Sigmoid colon (tissue), 7 donors: ENCODE measurements around the gene COL15A1. TPM values are rescaled to one million over a fixed set of nuclear protein-coding genes. Genes with fewer than 3 reads are reported as not detected.

ENCODE experiments used
- DNase-seq: peaks from one replicate; pipeline ENCODE4 v3.0.0-alpha.2; 2019
- H3K27ac ChIP-seq, 4 donors: fragments of 200-600 bp; sonication (generic); one replicate each; pipeline ENCODE4 v1.5.1; 2016 to 2019; ENCODE audit warnings: mild to moderate bottlenecking in 1 of 4
- H3K27me3 ChIP-seq, 3 donors: fragments of 200-600 bp; sonication (generic); one replicate each; pipeline ENCODE4 v1.5.1; 2019; ENCODE audit warnings: mild to moderate bottlenecking in 1 of 3
- H3K36me3 ChIP-seq, 4 donors: fragments of 200-600 bp; sonication (generic); one replicate each; pipeline ENCODE4 v1.5.1; 2016 to 2019
- H3K4me1 ChIP-seq, 4 donors: fragments of 200-600 bp; sonication (generic); one replicate each; pipeline ENCODE4 v1.5.1; 2017 to 2019
- H3K4me3 ChIP-seq, 4 donors: fragments of 200-600 bp; sonication (generic); one replicate each; pipeline ENCODE4 v1.5.1; 2017 to 2019; ENCODE audit warnings: mild to moderate bottlenecking in 2 of 4, moderate library complexity in 1 of 4
- H3K9me3 ChIP-seq, 4 donors: fragments of 200-600 bp in 3 of 4; sonication (generic) in 3 of 4; one replicate each; pipeline versions ENCODE4 v1.5.1 to v1.6.1; 2013 to 2019
- EP300 ChIP-seq, 4 donors: sonication (generic); formaldehyde crosslinking; IDR thresholded peaks; one replicate each; pipeline ENCODE4 v1.6.1; 2017; ENCODE audit warnings: antibody characterized with exemption in 4 of 4
- POLR2A ChIP-seq, 2 donors: fragments of 450-650 bp; IDR thresholded peaks; one replicate each; pipeline ENCODE4 v1.6.1; 2016; ENCODE audit warnings: antibody characterized with exemption in 2 of 2, mild to moderate bottlenecking in 2 of 2, moderate library complexity in 2 of 2
- POLR2AphosphoS5 ChIP-seq, 4 donors: sonication (generic); formaldehyde crosslinking; IDR thresholded peaks; one replicate each; pipeline ENCODE4 v1.6.1; 2017; ENCODE audit warnings: antibody characterized with exemption in 4 of 4
- WGBS, 2 donors: extraction: QIAGEN DNeasy Blood & Tissue Kit; methylation state at CpG; one replicate each; pipeline ENCODE4 v1.1.7; 2013; 5-methylcytosine and 5-hydroxymethylcytosine counted together
- intact Hi-C: fragments of 100-400 bp; cut with DNase I; formaldehyde crosslinking; loops from one replicate; pipeline ENCODE4 v1.15.1; 2023
- polyA plus RNA-seq, 3 donors: library from polyadenylated mRNA; stranded (reverse); fragments of 200-250 nt; gene quantifications; one replicate each; pipeline ENCODE4 v1.2.3, GENCODE V29; 2013
- total RNA-seq, 4 donors: library from RNA; depleted of rRNA; stranded (reverse); fragments of >200 nt; gene quantifications; one replicate each; pipeline ENCODE4 v1.1.0, GENCODE V29; 2016
- TF ChIP-seq, protein P1 (sequence below), 4 experiments: fragments of 450-650 bp in 3 of 4; fragments of 200-600 bp in 1 of 4; IDR thresholded peaks; one replicate each; pipeline ENCODE4 v1.5.1; 2016 to 2019; ENCODE audit warnings: antibody characterized with exemption in 4 of 4, mild to moderate bottlenecking in 3 of 4, moderate library complexity in 2 of 4
- donor health status: healthy with polysubstance abuse.
- donor health status: Bipolar disorder and iron deficiency.
- donor health status: healthy.

Gene COL15A1
- total and polyA plus RNA-seq, 7 donors, result under 0.01 to 104 (median 21.4) TPM

DNA sequence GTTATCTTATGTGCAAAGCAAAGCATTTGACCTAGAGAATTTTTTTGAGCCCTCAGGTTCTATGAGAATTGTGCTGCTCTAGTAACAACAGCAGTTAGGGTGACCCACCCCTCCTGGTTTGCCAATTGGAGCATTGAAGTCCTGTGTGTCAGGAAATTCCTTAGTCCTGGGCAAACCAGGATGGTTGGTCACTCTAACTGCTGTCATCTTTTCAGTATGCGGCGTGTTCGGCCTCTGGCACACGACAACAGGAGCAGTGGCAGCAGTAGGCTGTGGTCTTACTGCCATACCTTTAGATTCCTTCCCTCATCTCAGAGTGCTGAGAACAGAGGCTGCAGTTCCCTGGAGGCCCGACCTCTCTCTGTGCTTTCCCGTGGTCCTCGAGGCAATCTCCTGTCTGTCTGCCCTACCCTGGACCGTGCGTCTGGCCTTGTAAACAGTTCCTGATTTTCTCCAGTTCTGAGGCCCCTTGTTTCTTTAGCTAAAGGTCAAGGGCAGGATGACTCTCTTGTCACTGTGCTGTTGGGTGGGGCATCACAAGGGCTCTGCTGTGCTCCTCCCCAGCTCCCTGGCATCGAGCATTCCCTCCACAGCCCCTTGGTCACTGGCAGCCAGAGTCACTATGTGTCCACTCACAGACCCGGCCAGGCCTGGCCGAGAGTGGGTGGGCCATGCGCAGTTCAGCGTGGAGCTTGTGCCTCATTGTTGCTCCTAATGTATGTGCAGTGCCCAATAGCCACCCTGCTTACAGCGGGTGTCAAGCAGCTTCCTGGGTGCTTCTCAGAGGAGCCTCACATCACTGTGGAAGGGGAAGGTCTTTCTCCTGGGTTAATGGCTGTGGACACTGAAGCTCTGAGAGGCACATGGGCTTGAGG lies 18.5 kb upstream of the COL15A1 start:
- Histone ChIP-seq H3K4me1 (no peaks in the 10 kb centered on the region), H3K36me3 (no peaks in the 10 kb centered on the region), H3K27ac (no peak overlapping the region), H3K9me3 (no peaks in the 10 kb centered on the region), H3K4me3 (no peak overlapping the region), H3K27me3 (no peaks in the 10 kb centered on the region)
- DNase-seq, result no peak
- TF ChIP-seq, protein P1, sequence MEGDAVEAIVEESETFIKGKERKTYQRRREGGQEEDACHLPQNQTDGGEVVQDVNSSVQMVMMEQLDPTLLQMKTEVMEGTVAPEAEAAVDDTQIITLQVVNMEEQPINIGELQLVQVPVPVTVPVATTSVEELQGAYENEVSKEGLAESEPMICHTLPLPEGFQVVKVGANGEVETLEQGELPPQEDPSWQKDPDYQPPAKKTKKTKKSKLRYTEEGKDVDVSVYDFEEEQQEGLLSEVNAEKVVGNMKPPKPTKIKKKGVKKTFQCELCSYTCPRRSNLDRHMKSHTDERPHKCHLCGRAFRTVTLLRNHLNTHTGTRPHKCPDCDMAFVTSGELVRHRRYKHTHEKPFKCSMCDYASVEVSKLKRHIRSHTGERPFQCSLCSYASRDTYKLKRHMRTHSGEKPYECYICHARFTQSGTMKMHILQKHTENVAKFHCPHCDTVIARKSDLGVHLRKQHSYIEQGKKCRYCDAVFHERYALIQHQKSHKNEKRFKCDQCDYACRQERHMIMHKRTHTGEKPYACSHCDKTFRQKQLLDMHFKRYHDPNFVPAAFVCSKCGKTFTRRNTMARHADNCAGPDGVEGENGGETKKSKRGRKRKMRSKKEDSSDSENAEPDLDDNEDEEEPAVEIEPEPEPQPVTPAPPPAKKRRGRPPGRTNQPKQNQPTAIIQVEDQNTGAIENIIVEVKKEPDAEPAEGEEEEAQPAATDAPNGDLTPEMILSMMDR (IDR thresholded peaks at IDR 0.05), result no peak
- TF ChIP-seq POLR2AphosphoS5 (IDR thresholded peaks at IDR 0.05) (no peak), EP300 (IDR thresholded peaks at IDR 0.05) (no peak), POLR2A (IDR thresholded peaks at IDR 0.05) (no peak)
- intact Hi-C loops, result no loop called here
- 73 to 85% methylated on average over 15 of the region's 15 CpGs for WGBS, 2 donors

DNA sequence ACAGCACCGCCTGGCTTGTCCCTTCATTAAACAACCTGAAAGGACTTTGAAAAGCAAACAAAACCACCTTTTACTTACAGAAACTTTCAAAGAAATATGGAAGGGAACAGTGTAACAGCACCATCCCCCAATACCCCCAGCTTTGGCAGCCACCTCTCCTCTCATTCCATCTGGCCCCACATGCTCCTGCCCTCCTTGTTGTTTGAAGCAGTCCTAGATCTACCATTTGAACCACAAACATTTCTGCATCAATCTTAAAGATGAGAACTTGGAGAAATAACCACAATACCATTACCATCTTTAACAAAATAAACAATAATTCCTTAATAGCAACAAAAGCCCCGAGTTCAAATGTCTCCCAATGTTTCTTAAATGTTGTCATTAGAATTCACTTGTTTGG lies 17.8 kb upstream of the COL15A1 start:
- no peak for DNase-seq
- no peaks in the 10 kb centered on the region for H3K4me1 ChIP-seq
- no peak overlapping the region for H3K27ac ChIP-seq
- no peaks in the 10 kb centered on the region for H3K27me3 ChIP-seq
- 64 to 79% methylated on average over 2 of the region's 2 CpGs for WGBS, 2 donors
- no peaks in the 10 kb centered on the region for H3K36me3 ChIP-seq
- H3K4me3 ChIP-seq, result no peak overlapping the region
- H3K9me3 ChIP-seq, result no peaks in the 10 kb centered on the region
- no peak for TF ChIP-seq POLR2AphosphoS5 (IDR thresholded peaks at IDR 0.05)
- TF ChIP-seq EP300 (IDR thresholded peaks at IDR 0.05), result no peak
- no peak for TF ChIP-seq POLR2A (IDR thresholded peaks at IDR 0.05)
- TF ChIP-seq, protein P1 (IDR thresholded peaks at IDR 0.05), result no peak
- intact Hi-C loops, result no loop called here

DNA sequence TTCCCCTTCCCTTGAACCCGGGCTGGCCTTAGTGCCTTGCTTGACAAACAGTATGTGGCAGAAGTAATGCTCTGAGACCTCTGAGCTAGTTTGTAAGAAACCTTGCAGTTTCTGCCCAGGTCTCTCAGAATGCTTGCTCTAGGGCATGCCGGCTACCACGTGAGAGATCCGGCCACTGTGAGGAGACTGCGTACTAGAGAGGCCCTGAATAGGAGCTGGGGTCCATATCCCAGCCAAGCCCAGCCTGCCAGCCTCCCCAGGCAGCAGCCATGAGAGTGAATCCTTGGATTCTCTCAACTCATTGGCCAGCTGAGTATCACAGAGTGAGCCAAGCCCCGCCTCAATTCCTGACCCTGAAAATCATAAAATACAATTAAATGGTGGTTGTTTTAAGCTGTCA lies 16.0 kb upstream of the COL15A1 start:
- Histone ChIP-seq H3K9me3 (no peaks in the 10 kb centered on the region), H3K27ac (no peak overlapping the region), H3K4me3 (no peak overlapping the region), H3K4me1 (no peaks in the 10 kb centered on the region), H3K36me3 (no peaks in the 10 kb centered on the region), H3K27me3 (no peaks in the 10 kb centered on the region)
- TF ChIP-seq, protein P1 (IDR thresholded peaks at IDR 0.05), result no peak
- intact Hi-C loops, result no loop called here
- DNase-seq, result no peak
- 47 to 75% methylated on average over 6 of the region's 6 CpGs for WGBS, 2 donors

DNA sequence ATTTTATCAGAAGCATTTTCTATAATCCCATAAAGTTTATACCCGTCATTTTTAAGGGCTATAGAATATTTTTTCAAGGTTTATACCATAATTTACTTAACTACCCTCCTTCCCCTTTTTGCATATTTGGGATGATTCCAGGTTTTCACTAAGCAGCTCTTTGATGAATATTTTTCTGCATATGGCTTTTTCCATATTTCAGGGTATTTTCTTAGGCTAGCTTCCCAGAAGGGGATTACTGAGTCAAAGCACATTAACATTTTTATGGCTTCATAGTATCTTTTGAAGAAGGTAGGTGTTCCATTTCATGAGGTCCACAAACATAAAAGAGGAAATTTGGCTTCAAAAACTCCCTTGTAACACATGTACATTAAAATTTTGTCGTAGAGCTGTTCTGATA lies 14.6 kb upstream of the COL15A1 start:
- H3K36me3 ChIP-seq, result no peaks in the 10 kb centered on the region
- 26 to 61% methylated on average over 2 of the region's 2 CpGs for WGBS, 2 donors
- intact Hi-C loops, result no loop called here
- no peaks in the 10 kb centered on the region for H3K9me3 ChIP-seq
- H3K27ac ChIP-seq, result no peak overlapping the region
- no peak overlapping the region for H3K4me3 ChIP-seq
- no peaks in the 10 kb centered on the region for H3K4me1 ChIP-seq
- TF ChIP-seq EP300 (IDR thresholded peaks at IDR 0.05) (no peak), POLR2A (IDR thresholded peaks at IDR 0.05) (no peak), POLR2AphosphoS5 (IDR thresholded peaks at IDR 0.05) (no peak)
- TF ChIP-seq, protein P1 (IDR thresholded peaks at IDR 0.05), result no peak
- H3K27me3 ChIP-seq, result no peaks in the 10 kb centered on the region
- no peak for DNase-seq
